HCT116 (cell line): Measurements from ENCODE around the gene YWHAG. TPM values are rescaled to one million over a fixed set of nuclear protein-coding genes. Genes with fewer than 3 reads are reported as not detected.
"Not testable (repeated sequence)": the region's sequence is repeated elsewhere in the genome, so short reads cannot be mapped to it uniquely, and the experiment has no call there.

Source experiments
- ATAC-seq: fragments of 200-7000 bp; cut with Tn5 transposase; 2 replicates; pipeline ENCODE4 v1.9.1; 2020; ENCODE audit warnings: mild to moderate bottlenecking, moderate library complexity
- BruUV-seq: library from RNA; stranded (reverse); fragments of 400-500 nt; replicated peaks from 2 replicates; lab custom pipeline; 2021; lab: Mats Ljungman, UMichigan
- CTCF ChIA-PET: fragments of 300-600 bp; sonication (Branson Sonifier 250); formaldehyde crosslinking; loops from one replicate; lab custom pipeline; 2021; ENCODE audit warnings: antibody characterized with exemption; lab: Charles Lee
- POLR2A ChIA-PET: fragments of 300-600, 350-600 bp; sonication (Branson Sonifier 250); formaldehyde crosslinking; loops from one replicate; lab custom pipeline; 2021; ENCODE audit warnings: antibody characterized with exemption; lab: Charles Lee
- RAD21 ChIA-PET, 2 experiments: fragments of 300-600 bp; sonication (Branson Sonifier 250); formaldehyde crosslinking; loops; one replicate each; lab custom pipeline; 2023; ENCODE audit warnings: low total read pairs in 2 of 2; ENCODE audit not compliant: uncharacterized antibody in 2 of 2, unreplicated experiment in 2 of 2, low non-redundant PET in 1 of 2; lab: Charles Lee
- DNase-seq: peaks from one replicate; pipeline ENCODE4 v3.0.0-alpha.2; 2010; ENCODE audit warnings: low read depth, low spot score
- H2AFZ ChIP-seq: fragments of 200-600 bp; shearing (Covaris generic), sonication (generic); 2 replicates; pipeline ENCODE4 v1.6.1; 2017; ENCODE audit warnings: low read depth, mixed run types, mixed read lengths, antibody characterized with exemption, low read length; ENCODE audit not compliant: poor library complexity, severe bottlenecking
- H3K27ac ChIP-seq: 2 replicates; pipeline ENCODE4 v1.5.1; 2012; ENCODE audit warnings: low read depth, low read length
- H3K27me3 ChIP-seq: fragments of 200-600 bp; sonication (generic); 2 replicates; pipeline ENCODE4 v1.6.1; 2016; ENCODE audit warnings: mixed run types, low read length, mixed read lengths; ENCODE audit not compliant: insufficient read depth
- H3K36me3 ChIP-seq, 2 experiments: fragments of 200-500 bp in 1 of 2; fragments of 200-600 bp in 1 of 2; sonication (Bioruptor generic) in 1 of 2; sonication (generic) in 1 of 2; 2 replicates each; pipeline versions ENCODE4 v1.5.1 to v1.6.1; 2014 to 2016; ENCODE audit warnings: low read length in 2 of 2, inconsistent platforms in 1 of 2, mixed read lengths in 1 of 2, mixed run types in 1 of 2; ENCODE audit not compliant: insufficient read depth in 2 of 2, control insufficient read depth in 1 of 2
- H3K4me1 ChIP-seq, 2 experiments: fragments of 200-600 bp in 1 of 2; sonication (generic) in 1 of 2; 2 replicates each; pipeline versions ENCODE4 v1.5.1 to v1.6.1; 2012 to 2017; ENCODE audit warnings: low read length in 2 of 2, inconsistent platforms in 1 of 2, mild to moderate bottlenecking in 1 of 2, mixed read lengths in 1 of 2, mixed run types in 1 of 2, moderate library complexity in 1 of 2; ENCODE audit not compliant: insufficient read depth in 2 of 2, control insufficient read depth in 1 of 2
- H3K4me2 ChIP-seq: fragments of 200-600 bp; sonication (generic); 2 replicates; pipeline ENCODE4 v1.6.1; 2017; ENCODE audit warnings: mixed run types, low read length, mixed read lengths
- H3K4me3 ChIP-seq, 2 experiments: fragments of 200-600 bp in 1 of 2; sonication (generic) in 1 of 2; replicated peaks in 1 of 2; 2 replicates each; pipeline ENCODE4 v1.5.1; 2011 to 2016; ENCODE audit warnings: low read length in 2 of 2, control low read depth in 1 of 2, low read depth in 1 of 2, mild to moderate bottlenecking in 1 of 2, mixed read lengths in 1 of 2, mixed run types in 1 of 2
- H3K79me2 ChIP-seq: fragments of 200-600 bp; sonication (generic); 2 replicates; pipeline ENCODE4 v1.6.1; 2017; ENCODE audit warnings: mild to moderate bottlenecking, mixed run types, low read length, moderate library complexity, mixed read lengths; ENCODE audit not compliant: insufficient read depth
- H3K9ac ChIP-seq: fragments of 200-600 bp; sonication (generic); 2 replicates; pipeline ENCODE4 v1.6.1; 2016; ENCODE audit warnings: low read length, mixed read lengths
- H3K9me2 ChIP-seq: fragments of 200-600 bp; sonication (generic), shearing (Covaris generic); 2 replicates; pipeline ENCODE4 v1.6.1; 2017; ENCODE audit warnings: mixed run types, mild to moderate bottlenecking, moderate library complexity; ENCODE audit not compliant: insufficient read depth
- H3K9me3 ChIP-seq, 2 experiments: fragments of 200-500 bp in 1 of 2; fragments of 200-600 bp in 1 of 2; sonication (Bioruptor generic) in 1 of 2; sonication (generic) in 1 of 2; 2 replicates each; pipeline ENCODE4 v1.6.1; 2014 to 2017; ENCODE audit warnings: low read length in 2 of 2, mixed read lengths in 2 of 2, inconsistent platforms in 1 of 2, low read depth in 1 of 2, mild to moderate bottlenecking in 1 of 2, mixed run types in 1 of 2, moderate library complexity in 1 of 2; ENCODE audit not compliant: control insufficient read depth in 1 of 2, insufficient read depth in 1 of 2
- H4K20me1 ChIP-seq: fragments of 200-600 bp; sonication (generic), shearing (Covaris generic); 2 replicates; pipeline ENCODE4 v1.6.1; 2017; ENCODE audit warnings: mixed run types, mild to moderate bottlenecking, moderate library complexity; ENCODE audit not compliant: insufficient read depth
- CBX3 ChIP-seq: IDR thresholded peaks from 2 replicates; pipeline ENCODE4 v1.6.1; 2012; ENCODE audit warnings: low read depth
- CEBPB ChIP-seq: IDR thresholded peaks from 2 replicates; pipeline ENCODE4 v1.6.1; 2012; ENCODE audit warnings: low read depth
- EZH2phosphoT487 ChIP-seq: fragments of 200-600 bp; IDR thresholded peaks from 2 replicates; pipeline ENCODE4 v1.6.1; 2018; ENCODE audit warnings: antibody characterized with exemption, borderline replicate concordance
- intact Hi-C: fragments of 100-400 bp; cut with micrococcal nuclease; formaldehyde crosslinking; loops from 2 replicates; pipeline ENCODE4 v1.10.0; 2022
- total RNA-seq: library from RNA; stranded (reverse); gene quantifications from one replicate; pipeline ENCODE4 v1.2.1, GENCODE V29; 2021; ENCODE audit not compliant: unreplicated experiment
- TF ChIP-seq, protein P1 (sequence below): IDR thresholded peaks from 2 replicates; pipeline ENCODE4 v1.6.1; 2012; ENCODE audit warnings: low read depth

YWHAG gene
- total RNA-seq, 1 experiment from 2014 or later = 170 TPM

DNA sequence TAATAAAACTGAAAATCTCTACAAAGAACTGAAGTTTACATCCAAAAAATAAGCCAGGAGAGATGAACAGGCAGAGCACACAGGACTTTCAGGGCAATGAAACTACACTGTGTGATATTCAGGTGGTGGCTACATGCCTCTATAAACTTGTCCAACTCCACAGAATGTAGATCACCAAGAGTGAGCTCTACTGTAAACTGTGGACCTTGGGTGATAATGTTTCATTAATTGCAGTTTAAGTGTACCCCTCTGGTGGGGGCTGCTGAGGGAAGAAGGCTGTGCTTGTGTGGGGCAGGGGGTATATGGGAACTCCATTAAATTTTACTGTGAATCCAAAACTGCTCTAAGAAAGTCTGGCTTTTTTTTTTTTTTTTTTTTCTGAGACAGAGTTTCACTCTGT, 22.7 kb downstream of the YWHAG start (continued):
- TF ChIP-seq, protein P1, sequence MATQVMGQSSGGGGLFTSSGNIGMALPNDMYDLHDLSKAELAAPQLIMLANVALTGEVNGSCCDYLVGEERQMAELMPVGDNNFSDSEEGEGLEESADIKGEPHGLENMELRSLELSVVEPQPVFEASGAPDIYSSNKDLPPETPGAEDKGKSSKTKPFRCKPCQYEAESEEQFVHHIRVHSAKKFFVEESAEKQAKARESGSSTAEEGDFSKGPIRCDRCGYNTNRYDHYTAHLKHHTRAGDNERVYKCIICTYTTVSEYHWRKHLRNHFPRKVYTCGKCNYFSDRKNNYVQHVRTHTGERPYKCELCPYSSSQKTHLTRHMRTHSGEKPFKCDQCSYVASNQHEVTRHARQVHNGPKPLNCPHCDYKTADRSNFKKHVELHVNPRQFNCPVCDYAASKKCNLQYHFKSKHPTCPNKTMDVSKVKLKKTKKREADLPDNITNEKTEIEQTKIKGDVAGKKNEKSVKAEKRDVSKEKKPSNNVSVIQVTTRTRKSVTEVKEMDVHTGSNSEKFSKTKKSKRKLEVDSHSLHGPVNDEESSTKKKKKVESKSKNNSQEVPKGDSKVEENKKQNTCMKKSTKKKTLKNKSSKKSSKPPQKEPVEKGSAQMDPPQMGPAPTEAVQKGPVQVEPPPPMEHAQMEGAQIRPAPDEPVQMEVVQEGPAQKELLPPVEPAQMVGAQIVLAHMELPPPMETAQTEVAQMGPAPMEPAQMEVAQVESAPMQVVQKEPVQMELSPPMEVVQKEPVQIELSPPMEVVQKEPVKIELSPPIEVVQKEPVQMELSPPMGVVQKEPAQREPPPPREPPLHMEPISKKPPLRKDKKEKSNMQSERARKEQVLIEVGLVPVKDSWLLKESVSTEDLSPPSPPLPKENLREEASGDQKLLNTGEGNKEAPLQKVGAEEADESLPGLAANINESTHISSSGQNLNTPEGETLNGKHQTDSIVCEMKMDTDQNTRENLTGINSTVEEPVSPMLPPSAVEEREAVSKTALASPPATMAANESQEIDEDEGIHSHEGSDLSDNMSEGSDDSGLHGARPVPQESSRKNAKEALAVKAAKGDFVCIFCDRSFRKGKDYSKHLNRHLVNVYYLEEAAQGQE = no peak
- TF ChIP-seq EZH2phosphoT487 = no peak
- TF ChIP-seq CBX3 = no peak
- no peak for TF ChIP-seq CEBPB

DNA sequence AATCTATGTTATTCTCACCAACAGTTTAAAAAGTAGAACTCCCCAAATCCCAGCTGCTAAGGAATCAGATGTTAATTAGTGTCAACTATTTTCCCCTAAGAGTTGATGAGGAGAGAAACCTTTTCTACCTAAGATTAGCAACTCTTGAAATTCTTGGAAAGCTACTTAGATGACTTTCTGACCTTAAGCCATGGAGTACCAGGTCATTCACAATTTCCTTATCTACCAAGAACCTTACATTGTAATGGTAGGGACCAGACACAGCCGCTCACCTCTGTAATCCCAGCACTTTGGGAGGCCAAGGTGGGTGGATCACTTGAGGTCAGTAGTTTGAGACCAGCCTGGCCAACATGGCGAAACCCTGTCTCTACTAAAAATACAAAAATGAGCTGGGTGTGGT, 23.4 kb downstream of the YWHAG start:
- DNase-seq, H2AFZ ChIP-seq, H3K4me3 ChIP-seq, RAD21 ChIA-PET, H3K9me2 ChIP-seq, H3K4me2 ChIP-seq, H3K9ac ChIP-seq, ATAC-seq, BruUV-seq, POLR2A ChIA-PET, H3K27ac ChIP-seq, H3K9me3 ChIP-seq, intact Hi-C loops, H3K27me3 ChIP-seq: not testable (repeated sequence)
- Histone ChIP-seq H4K20me1 (peaks cover 31% of the 10 kb centered on the region; the same call in 1 of the 2 replicates), H3K4me1 (peaks cover 6 to 22% of the 10 kb centered on the region in 2 experiments), H3K79me2 (peaks cover 100% of the 10 kb centered on the region), H3K36me3 (peaks cover 16 to 17% of the 10 kb centered on the region in 2 experiments; a peak in 3 of 4 replicates)
- CTCF ChIA-PET = interaction anchor here (0.6 kb wide), 1 partner anchor 24 kb away, joined by 4 read pairs; no protein-coding TSS in a partner anchor
